Activated CD8-positive, alpha-beta memory T cell treated with anti-CD3 and anti-CD28 coated beads for 36 hours (primary cell): ENCODE measurements around the gene METTL25B. TPM values are rescaled to one million over a fixed set of nuclear protein-coding genes. Genes with fewer than 3 reads are reported as not detected.

ENCODE experiments used
- CTCF ChIA-PET: fragments of 350-600 bp; sonication (Branson Sonifier 250); formaldehyde crosslinking; loops from one replicate; lab custom pipeline; 2021; ENCODE audit warnings: antibody characterized with exemption; lab: Charles Lee
- POLR2A ChIA-PET: fragments of 350-600 bp; sonication (Branson Sonifier 250); formaldehyde crosslinking; loops from one replicate; lab custom pipeline; 2021; ENCODE audit warnings: antibody characterized with exemption; lab: Charles Lee
- total RNA-seq, 2 experiments: library from RNA; stranded (reverse); gene quantifications; one replicate each; pipeline ENCODE4 v1.2.3, GENCODE V29; 2021

Gene METTL25B
- total RNA-seq, 2 experiments from 2014 or later, result 29.0 to 33.3 TPM

DNA sequence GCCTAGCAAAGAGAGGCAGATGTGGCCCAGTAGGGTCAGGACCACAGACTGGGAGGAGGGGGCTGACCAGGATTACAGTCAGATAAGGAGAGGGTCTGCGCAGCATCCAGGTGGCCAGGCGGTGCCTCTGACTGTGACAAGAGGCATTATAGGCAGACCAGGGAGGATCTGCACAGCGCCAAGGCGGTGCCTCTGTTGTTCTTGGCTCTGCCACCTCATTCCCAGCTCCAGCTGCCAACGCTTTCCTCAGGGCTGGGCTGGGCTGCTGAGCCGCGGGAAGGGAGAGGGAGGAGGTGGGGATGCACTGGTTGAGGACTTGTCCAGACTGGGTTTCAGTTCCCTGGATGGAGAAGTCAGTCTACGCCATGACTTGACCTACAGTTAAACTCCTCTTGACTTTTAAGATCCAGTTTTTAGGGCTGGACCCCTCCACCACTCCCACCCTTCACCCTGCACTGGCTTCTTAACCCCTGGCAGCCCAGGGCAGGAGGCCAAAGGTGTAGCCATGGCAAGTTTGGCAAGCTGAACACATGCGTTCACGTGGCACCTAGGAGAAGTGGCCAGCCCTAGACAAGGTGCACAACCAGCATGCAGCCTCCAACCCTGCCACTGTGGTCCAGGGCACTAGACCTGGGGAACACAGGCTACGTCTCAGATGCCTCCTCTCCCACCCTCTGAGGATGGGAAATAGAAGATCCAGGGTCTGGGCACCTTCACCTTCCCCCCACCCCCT lies 18.3 kb upstream of the METTL25B start:
- CTCF ChIA-PET, result interaction anchor here (0.7 to 3.7 kb wide), 3 partner anchors 8 to 20 kb away, joined by 3 to 17 read pairs (median 6); no protein-coding TSS in a partner anchor
- POLR2A ChIA-PET, result no interaction called here

DNA sequence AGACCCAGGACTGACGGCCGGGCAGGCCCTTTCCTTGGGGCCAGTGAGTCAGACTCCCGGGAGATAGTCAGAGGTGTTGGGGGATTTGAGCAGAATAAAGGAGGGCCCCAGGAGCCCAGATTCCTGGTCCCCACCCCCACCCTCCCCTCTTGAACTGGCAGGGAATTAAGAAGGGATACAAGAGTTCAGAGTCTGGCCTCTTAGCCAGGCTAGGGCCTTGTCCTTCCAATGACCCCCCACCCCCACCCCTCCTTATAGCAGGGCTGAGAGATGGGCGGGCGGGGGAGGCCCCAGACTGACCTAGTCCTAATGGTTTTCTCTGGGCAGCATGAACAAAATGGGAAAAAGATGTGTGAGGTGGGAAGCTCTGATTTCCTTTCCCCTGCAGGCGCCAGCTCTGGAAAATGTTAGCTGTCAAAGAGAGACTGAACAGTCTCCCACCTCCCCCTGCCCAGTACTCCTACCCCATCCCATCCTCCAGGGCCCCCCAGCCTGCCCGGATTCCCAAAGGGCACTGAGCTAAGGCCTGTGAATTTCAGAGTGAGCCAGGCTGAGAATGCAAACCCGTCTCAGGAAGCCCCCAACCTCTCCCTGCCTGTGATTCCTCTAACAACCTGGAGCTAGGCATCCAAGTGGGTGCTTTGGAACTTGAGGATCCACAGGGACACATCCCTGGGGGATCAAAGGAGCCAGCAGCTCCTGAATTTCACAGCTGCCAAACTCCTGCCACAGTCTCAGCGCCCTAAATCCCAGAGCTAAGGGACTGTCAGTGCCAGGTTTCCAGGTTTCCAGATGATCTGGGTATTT lies 17.1 kb upstream of the METTL25B start:
- ChIA-PET POLR2A (no interaction called here), CTCF (interaction anchor here (0.6 to 3.7 kb wide), 7 partner anchors 9 to 107 kb away, joined by 3 to 17 read pairs (median 3); no protein-coding TSS in a partner anchor)

DNA sequence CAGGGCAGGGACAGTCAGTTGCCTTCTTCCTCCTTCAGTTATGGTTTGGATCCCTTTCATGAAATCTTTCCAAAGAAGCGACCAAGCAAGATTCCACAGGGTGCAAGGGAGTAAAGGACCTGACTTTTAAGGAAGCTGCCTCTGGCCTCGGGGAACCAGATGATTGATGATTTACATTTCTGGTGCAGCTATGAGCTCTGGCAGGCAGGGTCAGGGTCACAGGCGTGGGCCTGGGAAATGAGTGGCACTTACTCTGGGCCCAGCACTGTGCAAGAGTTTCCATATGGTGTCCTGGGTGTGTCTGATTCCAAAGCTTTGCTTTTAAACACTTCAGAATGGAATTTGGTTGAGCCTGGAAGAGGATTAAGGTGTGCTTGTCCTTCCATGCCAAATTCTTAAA lies 15.6 kb upstream of the METTL25B start:
- ChIA-PET POLR2A (no interaction called here), CTCF (interaction anchor here (1.1 to 4.3 kb wide), 4 partner anchors 10 to 88 kb away, joined by 3 to 32 read pairs (median 10); partner anchors contain the start of genes ISG20L2 and METTL25B)

DNA sequence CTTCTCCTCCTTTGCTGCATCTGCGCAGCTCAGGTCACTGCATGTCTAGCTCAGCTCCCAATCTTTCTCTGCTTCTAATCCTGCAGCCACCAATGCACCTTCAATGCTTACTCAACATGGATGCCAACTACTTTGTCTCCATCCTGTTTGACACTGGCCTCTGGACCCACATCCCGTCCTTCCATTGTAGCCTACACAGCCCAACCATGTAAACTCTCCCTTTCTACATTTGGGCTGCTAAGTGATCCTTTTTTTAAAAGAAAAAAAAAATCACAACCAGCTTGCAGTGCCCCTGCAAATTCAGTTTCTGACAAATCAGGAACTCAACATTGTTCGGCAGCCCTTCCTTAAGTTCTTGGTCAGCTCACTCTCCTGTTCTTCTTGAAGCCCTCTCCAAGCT lies 13.4 kb upstream of the METTL25B start:
- CTCF ChIA-PET, result interaction anchor here (1.3 to 4.3 kb wide), 5 partner anchors 9 to 175 kb away, joined by 3 to 32 read pairs (median 4); partner anchors contain the start of genes CRABP2, ISG20L2 and METTL25B
- POLR2A ChIA-PET, result no interaction called here

DNA sequence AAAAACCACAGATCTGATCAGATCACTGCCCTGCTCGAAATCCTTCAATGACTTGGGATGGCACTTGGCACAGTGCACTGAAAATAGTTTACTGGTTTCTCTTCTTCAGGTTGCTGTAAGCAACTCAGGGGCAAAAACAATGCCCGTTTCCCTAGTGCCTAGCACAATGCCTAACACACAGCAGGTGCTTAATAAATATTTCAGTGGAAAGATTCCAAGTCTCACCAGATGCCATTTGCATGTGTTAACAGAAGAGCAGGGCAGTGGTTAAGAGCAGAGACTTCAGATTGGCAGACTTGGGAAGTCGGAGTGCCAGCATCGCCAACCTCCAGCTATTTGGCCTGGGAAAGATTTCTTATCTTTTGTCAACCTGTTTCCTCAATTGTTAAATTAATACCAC lies 10.9 kb upstream of the METTL25B start:
- ChIA-PET CTCF (interaction anchor here (1.0 kb wide), 1 partner anchor 27 kb away, joined by 3 read pairs; no protein-coding TSS in a partner anchor), POLR2A (no interaction called here)

DNA sequence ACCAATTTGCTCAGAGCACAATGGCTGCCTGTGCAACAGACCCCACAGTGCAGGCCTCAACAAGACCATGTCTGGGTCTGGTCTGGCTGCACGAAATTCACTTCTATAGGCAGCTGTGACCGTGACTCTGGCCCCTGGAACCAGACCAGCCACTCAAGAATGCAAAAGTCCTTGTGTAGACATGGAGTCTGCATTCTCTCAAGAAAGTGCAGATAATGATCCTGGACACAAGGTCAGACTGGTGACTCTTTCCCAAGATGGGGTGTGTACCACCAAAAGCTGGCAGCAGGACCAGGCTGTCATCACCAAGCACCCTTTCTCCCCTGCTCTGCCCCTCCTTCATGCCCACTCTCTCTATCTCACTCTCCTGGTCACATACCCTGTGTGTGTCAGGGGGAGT lies 7.1 kb upstream of the METTL25B start:
- ChIA-PET CTCF (interaction anchor here (1.3 to 11.7 kb wide), 5 partner anchors 14 to 139 kb away, joined by 3 to 164 read pairs (median 5); partner anchors contain the start of genes HDGF and NTRK1), POLR2A (interaction anchor here (1.0 kb wide), 2 partner anchors 14 to 16 kb away, joined by 4 to 5 read pairs; partner anchors contain the start of gene CRABP2)

DNA sequence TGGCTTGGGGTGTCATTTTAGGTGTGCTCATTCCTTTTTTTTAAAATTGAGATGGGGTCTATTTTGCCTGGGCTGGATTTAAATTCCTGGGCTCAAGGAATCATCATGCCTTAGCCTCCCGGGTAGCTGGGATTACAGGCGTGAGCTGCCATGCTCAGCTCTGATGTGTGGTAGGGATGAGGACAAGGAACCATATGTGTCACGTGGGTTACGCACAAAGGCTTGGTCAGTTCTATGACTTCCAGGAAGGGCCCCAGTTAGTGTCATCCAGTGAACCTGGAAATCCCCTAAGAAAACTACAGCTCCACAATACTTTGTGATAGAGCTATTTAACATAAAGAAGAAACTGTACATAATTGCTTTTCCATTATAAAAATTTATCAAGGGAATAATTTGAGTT lies 6.7 kb upstream of the METTL25B start:
- POLR2A ChIA-PET, result interaction anchor here (1.0 kb wide), 2 partner anchors 14 to 16 kb away, joined by 4 to 5 read pairs; partner anchors contain the start of gene CRABP2
- CTCF ChIA-PET, result interaction anchor here (0.8 to 11.7 kb wide), 6 partner anchors 15 to 139 kb away, joined by 3 to 164 read pairs (median 4); partner anchors contain the start of genes HDGF and NTRK1

DNA sequence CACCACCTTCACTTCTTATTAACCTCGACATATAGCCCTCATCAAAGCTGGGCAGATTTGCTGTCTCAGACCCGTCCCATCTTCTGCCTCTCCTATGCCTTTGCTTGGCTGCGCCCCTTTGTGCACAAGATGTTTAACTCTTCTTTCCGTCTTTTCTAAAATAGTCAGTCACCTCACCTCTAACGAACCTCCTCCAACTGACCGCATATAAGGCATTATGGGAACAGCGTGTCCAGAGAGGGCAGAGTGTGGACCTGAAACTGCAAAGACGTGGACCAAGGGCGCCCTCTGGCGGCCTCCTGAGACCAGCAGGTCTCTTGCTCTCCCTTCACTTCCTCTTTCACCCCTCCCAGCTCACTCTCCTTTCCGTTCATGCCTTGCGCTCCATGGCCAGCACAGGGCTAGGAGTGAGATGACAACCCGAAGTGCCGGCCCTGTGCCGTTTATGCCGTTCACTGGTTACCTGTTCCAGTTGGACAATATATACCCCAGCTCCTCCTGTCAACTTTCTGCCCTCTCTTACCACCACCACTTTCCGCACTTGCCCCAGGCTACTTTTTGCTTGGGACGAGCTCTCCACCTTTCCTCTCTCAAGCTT lies 2.5 kb upstream of the METTL25B start:
- CTCF ChIA-PET, result interaction anchor here (0.7 to 11.7 kb wide), 46 partner anchors 11 to 241 kb away, joined by 3 to 164 read pairs (median 5); partner anchors contain the start of genes CRABP2, HDGF, INSRR and MRPL24
- POLR2A ChIA-PET, result interaction anchor here (1.0 to 2.1 kb wide), 5 partner anchors 15 to 82 kb away, joined by 3 to 12 read pairs (median 4); partner anchors contain the start of genes HDGF and MRPL24

DNA sequence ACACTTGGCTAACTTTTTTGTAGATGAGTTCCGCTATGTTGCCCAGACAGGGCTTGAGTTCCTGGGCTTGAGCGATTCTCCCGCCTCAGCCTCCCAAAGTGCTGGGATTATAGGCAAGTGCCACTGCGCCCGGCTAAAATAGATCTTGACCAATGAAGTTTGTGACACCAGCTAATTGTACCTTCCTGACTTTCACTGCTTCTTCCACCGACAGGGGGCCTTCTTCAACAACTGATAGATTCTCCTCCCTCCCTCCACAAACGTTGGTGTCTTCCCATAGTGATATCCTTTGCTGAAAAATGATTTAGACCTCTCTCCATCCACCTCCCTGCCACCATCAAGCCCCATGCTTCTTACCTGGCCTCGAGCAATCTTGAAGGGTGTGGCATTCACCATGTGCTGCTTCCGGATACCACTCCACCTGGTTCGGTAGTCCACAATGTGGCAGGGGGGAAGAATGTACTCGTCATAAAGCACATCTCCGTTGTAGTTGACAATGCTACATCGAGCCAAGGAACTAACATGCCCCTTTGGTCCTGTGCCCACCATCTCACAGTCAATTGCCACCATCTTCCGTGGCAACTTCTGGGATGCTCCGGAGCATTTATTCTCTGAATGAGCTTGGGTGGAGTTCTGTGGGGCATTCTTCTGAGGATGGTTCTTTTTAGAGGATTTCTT lies 1.6 kb upstream of the METTL25B start:
- CTCF ChIA-PET, result interaction anchor here (0.7 to 11.7 kb wide), 41 partner anchors 10 to 161 kb away, joined by 3 to 164 read pairs (median 5); partner anchors contain the start of genes CRABP2, HDGF, INSRR and MRPL24
- POLR2A ChIA-PET, result interaction anchor here (1.0 to 2.1 kb wide), 4 partner anchors 15 to 37 kb away, joined by 3 to 12 read pairs (median 4); partner anchors contain the start of genes HDGF and MRPL24

DNA sequence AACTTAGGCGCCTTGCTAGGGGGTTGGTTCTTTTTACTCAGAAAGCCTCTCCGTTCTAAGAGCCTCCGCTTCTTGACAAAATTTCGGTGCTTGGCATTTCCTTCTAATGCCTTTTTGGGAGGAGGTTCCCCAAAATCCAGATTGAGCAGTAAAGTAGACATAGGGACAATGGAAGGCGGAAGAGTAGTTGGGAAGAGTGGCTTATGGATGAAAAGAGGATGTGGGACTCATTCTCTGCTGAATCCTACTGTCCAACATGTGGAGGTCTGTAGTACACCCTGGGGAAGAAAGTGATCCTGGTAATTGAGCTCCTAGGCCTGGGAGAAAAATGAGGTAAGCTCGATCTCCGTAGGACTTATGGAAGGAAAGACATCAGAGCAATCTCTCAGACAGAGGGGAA lies 777 bp upstream of the METTL25B start:
- POLR2A ChIA-PET, result interaction anchor here (1.1 to 3.7 kb wide), 7 partner anchors 13 to 226 kb away, joined by 3 to 36 read pairs (median 4); partner anchors contain the start of genes HDGF, MRPL24 and PRCC
- CTCF ChIA-PET, result interaction anchor here (0.6 to 11.7 kb wide), 23 partner anchors 9 to 230 kb away, joined by 3 to 164 read pairs (median 11); partner anchors contain the start of genes CRABP2, HDGF, INSRR and MRPL24

DNA sequence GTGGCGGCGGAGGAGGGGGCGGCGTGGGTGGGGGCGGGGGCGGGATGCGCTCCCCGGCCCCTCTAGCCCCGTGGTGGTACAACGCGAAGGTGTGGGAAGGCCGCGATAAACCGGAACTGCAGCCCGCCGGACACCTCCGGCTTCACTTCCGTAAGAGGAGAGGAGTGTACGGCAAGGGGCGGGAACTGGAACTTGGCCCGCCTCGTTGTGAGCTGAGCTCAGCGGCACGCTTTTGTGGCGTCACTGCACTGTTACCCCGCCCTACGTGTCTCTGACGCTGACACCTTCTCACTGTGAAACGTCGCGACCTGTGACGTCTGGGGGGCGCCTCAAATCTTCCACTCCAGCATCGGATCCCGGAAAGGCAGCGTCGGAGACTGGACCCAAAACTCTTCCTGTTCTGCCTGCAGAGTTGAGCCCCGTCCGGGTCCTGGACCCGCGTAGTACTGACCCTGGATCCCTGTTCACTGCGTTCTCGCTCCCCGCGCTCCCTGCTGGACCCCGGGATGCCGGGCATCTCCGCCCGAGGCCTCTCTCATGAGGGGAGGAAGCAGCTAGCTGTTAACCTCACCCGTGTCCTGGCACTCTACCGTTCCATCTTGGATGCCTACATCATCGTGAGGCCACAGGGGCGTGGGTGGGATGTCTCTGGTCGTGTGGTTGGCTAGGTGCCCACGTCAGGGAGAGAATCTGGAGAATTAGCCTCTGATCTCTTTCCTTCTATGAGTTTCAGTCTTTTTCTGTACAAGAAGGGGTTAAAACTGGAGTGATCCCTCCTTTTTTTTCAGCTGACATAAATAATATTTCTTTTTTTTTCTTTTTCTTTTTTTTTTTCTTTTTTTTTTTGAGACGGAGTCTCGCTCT lies 562 bp downstream of the METTL25B start, which contains the start of gene ISG20L2:
TSS of gene ISG20L2 (minus strand) at position 168 of the 864 bp plus-strand sequence. CDS start 1,114 bp downstream, outside the sequence.
- ChIA-PET CTCF (interaction anchor here (0.5 to 11.7 kb wide), 13 partner anchors 10 to 231 kb away, joined by 3 to 164 read pairs (median 11); partner anchors contain the start of genes CRABP2, HDGF, INSRR and MRPL24), POLR2A (interaction anchor here (0.6 to 3.7 kb wide), 14 partner anchors 8 to 358 kb away, joined by 3 to 36 read pairs (median 4); partner anchors contain the start of genes GPATCH4, HDGF and MRPL24)

DNA sequence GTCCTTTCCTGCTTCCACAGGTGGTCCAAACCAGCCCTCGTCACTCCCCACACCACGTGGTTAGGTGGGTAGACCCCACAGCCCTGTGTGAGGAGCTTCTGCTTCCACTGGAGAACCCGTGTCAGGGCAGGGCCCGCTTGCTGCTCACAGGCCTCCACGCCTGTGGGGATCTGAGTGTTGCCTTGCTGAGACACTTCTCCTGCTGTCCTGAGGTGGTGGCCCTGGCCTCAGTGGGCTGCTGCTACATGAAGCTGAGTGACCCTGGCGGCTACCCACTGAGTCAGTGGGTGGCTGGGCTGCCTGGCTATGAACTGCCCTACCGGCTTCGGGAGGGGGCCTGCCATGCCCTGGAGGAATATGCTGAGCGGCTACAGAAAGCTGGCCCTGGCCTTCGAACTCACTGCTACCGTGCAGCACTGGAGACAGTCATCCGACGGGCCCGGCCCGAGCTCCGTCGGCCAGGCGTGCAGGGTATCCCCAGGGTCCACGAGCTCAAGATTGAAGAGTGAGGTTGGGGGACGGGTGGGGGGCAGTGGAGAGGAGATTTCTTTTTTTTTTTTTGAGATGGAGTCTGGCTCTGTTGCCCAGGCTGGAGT lies 5.8 kb downstream of the METTL25B start:
- CTCF ChIA-PET, result interaction anchor here (0.9 to 1.7 kb wide), 2 partner anchors 18 to 34 kb away, joined by 3 to 6 read pairs; no protein-coding TSS in a partner anchor
- POLR2A ChIA-PET, result interaction anchor here (1.1 kb wide), 1 partner anchor 13 kb away, joined by 3 read pairs; no protein-coding TSS in a partner anchor

DNA sequence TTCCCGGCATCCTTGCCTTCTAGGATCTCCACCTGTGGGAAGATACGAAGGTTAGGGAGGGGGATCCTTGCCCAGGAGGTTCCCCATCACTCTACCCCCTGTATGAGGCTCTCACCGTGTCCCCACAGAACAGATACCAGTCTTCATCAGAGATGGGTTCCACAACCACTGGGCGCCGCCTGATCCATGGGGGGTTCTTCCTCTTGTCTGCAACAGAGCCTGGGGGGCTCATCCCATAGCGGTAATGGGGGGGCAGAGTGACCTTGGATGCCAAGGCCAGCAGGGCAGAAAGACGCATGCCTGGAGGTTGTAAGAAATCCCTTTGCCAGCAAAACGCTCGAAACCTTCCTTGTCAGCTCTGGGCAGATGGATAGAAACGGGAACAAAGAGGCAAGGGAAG lies 10.1 kb downstream of the METTL25B start:
- ChIA-PET CTCF (interaction anchor here (1.3 kb wide), 2 partner anchors 9 to 12 kb away, joined by 4 to 6 read pairs; partner anchors contain the start of genes ISG20L2 and METTL25B), POLR2A (interaction anchor here (1.6 kb wide), 1 partner anchor 9 kb away, joined by 8 read pairs; the partner anchor contains the start of gene ISG20L2)

DNA sequence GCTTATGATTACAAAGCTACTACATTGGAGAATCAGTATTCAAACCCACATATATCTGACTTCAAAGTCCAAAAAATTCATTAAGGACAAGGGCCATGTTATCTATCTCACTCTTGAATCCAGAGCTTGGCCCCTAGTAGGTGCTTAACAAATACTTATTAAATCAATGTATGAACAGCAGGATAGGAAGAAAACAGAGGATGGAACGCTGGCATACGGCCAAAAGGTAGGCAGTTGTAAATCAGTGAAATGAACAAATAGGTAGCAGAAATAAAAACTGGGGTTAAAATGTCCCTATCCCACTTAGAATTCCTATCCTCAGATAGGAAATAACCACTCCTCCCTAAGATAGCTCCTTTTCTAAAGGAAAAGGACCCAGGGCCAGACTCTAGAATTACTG lies 10.6 kb downstream of the METTL25B start:
- POLR2A ChIA-PET, result interaction anchor here (1.6 kb wide), 1 partner anchor 10 kb away, joined by 8 read pairs; the partner anchor contains the start of gene ISG20L2
- CTCF ChIA-PET, result interaction anchor here (1.3 kb wide), 2 partner anchors 10 to 13 kb away, joined by 4 to 6 read pairs; partner anchors contain the start of genes ISG20L2 and METTL25B

DNA sequence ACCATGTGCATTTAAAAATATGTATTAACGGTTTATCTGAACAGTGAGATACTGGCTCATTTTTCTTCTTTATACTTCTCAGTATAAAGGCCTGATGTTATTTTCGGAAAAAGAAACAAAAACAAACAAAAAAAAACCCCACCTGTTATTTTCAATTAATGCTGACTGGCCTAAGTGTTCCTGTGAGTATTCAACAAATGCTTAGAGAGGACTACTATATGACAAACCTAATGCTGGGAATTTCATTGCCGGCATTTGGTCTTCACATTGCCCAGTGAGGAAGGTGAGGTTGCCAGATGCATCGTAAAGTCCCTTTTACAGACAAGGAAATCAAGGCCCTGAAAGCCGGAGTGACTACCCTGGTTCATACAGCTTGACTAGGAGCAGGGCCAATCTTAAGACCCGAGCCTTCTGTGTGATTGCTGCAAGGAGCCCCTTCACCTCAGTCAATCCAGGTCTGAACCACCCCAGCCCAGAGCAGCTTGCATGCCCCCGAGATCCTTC lies 12.0 kb downstream of the METTL25B start:
- ChIA-PET CTCF (interaction anchor here (0.7 to 4.1 kb wide), 8 partner anchors 10 to 116 kb away, joined by 3 to 27 read pairs (median 4); partner anchors contain the start of genes HDGF, ISG20L2, METTL25B and PRCC), POLR2A (interaction anchor here (1.2 to 2.9 kb wide), 4 partner anchors 10 to 27 kb away, joined by 4 to 36 read pairs (median 20); partner anchors contain the start of genes HDGF, ISG20L2, METTL25B and PRCC)
